Left kidney (tissue), 2 donors: ENCODE results near the gene SRXN1. TPM values are rescaled to one million over a fixed set of nuclear protein-coding genes. Genes with fewer than 3 reads are reported as not detected.
A peak's percentile ranks its signal among the peaks of the same experiment; 100 is the strongest.
"Not testable (repeated sequence)": the region's sequence is repeated elsewhere in the genome, so short reads cannot be mapped to it uniquely, and the experiment has no call there.

Experiments used
- DNase-seq: peaks from one replicate; pipeline ENCODE4 v3.0.0-alpha.2; 2013
- polyA plus RNA-seq: library from polyadenylated mRNA; unstranded; fragments of 120-200 nt; gene quantifications from one replicate; pipeline ENCODE4 v1.2.1, GENCODE V29; 2013; ENCODE audit not compliant: insufficient read length

The SRXN1 gene
- polyA plus RNA-seq, 1 donor, result 12.5 TPM

DNA sequence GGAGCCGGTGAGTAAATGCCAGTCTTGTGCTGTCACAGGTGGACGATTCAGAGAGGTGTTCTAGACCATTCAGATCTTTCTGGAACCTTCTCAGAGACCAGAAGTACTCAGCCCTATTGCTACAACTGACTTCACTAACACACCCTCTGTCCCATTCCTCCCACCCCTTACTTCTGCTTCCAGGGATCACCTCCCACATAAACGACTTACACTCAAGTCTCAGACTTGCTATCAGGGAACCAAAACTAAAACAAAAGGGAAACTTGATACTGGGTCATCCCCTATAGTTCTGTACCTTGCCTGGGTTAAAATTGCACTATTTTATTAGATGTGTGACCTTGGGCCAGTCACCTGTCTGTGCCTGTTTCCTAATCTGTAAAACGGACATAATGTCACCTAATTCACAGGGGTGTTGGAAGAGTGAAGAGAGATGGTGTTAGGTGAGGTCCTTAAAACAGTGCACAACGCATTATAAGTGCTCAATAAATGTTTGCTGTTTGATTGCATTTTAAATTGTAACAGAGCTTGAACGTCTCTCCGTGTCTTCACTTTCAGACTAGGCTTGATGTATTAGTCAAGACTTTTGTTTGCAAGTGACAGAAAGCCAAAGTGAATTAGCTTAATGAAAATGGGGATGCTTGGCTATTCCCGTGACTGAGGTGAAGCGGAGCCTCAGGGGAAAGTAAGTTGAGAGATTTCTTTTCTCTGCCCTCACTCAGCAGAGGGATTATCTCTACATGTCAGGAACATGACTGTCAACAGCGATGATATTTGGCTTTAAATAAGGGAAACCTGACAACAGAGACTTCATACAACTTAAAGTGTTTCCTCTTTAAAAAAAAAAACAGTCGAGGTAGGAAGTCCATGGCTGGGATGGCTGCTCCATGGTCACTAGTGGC is 3.0 kb upstream of the SRXN1 start:
- no peak for DNase-seq

DNA sequence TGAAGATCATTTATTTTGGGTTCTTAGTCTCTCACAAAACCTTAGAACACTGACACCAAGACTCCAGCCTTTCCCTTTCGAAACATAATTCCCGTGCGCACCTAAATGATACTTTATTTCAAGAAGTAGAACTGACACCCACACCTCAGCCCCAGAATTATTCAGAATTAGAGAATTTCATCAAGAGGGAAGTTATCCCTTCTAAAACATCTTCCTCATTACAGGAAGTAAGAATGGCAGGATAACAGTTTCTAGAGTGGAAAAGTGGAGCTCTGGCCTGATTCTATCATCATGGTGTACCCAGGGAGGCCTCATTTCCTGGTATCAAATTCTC is 1.4 kb upstream of the SRXN1 start:
- no peak for DNase-seq

DNA sequence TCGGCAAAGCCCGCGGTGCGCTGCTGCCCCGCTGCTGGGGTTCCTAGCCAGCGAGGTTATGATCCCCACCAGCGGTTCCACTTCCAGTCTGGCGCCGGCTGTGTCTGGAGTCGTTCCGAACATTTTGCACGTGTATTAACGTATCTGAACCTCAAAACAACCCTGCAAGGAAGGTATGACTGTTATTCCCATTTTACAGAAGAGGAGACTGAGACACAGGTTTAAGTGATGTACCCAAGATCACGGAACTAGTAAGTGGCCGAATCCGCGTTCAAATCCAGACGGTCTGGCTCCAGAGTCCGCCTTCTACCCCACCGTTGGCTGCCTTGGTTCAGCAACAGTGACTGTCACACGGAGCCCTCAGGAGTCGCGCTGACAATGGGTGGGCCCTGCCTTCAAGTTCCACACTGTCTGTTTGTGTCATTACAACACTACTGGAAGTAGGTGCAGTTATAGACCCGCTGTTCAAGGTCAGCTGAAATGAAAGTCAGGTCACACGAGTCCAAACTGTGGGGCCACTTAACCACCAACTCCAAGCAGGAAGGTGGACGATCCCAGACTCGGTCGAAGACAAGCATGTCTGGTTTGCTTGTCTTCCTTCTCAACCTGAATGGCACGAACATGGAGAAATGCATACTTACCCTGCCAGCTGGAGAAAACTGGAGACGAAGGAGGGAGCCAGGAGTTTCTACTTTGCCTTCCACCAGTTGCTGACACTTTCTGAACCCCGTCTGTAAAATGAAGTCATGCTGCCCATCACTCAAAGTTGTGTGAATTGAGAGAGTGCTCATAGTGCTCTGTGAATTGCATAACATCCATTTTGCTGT is 803 bp upstream of the SRXN1 start:
- DNase-seq, result no peak

DNA sequence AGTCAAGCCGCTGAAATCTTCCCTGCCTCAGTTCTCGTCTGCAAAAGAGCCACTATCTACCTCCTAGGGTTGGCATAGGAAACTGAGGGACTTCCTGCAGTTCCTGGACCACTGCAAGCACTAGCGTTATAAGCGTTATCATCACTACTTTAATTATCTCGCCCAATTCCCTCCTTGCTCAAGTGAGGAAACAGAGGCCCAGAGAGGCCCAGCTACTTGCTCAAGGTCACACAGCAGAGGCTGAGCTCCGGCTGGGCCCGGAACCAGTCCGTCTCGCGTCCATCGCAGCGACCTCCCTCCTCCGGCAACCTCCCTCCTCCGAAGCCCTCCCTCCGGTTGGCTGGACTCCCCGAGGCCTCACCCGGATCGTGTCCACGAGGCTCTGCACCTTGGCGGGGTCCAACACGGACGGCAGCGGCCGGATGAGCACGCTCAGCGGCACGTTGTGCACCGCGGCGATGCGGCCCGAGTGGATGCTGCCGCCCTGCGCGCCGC is 338 bp downstream of the SRXN1 start:
- no peak for DNase-seq

DNA sequence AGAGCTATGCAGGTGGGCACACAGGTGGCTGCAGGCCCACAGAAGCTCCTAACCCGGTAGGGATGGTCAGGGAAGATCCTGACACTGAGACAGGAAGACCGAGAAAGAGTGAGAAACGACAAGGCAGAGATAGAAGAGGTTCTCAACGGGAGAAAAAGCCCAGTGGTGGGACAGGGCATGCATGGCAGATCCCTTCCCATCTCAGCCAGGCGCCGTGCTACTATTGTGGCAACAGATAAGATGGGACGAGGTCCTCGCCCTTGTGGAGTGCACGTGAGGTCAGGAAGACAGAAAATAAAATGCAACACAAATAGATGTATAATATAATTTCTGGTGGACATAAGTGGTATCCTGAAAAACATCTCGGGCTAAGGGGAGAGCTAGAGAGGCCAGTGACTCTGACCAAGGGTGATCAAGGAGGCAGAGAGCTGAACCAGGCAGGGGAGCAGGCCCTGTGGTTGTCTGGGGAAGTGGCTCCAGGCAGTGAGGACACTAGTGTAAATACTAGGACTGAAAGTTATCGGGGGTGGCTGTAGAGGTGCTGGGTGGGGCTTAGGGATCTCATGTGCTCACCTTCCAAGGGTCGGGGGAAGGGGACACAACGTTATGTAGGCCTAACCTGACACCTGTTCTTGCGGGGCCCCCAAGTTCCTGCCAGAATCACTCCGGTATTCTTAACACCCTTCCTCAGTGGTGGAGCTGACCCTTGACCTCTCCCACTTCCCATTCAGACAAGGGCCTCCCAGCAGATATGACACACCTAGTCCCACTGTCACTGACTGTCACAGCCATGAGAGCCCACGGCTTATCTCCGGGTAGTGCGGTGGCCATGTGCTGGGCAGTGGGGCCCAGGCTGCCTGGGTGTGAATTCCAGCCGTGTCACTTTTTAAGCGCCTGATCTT is 1.0 kb downstream of the SRXN1 start:
- DNase-seq, result no peak

DNA sequence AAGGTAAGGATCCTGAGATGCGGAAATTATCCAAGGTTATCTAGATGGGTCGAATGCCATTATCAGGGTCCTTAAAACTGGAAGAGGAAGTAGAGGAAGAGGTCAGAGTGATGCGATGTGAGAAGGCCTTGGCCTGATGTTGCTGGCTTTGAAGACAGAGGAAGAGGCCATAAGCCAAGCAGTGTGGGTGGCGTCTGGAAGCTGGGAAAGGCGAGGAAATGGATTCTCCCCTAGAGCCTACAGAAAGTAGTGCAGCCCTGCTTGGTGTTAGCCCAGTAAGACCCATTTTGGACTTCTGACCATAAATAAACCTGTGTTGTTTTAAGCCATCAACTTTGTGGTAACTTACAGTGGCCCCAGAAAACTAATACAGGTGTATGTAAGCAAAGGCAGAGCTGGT is 2.0 kb downstream of the SRXN1 start:
- no peak for DNase-seq

DNA sequence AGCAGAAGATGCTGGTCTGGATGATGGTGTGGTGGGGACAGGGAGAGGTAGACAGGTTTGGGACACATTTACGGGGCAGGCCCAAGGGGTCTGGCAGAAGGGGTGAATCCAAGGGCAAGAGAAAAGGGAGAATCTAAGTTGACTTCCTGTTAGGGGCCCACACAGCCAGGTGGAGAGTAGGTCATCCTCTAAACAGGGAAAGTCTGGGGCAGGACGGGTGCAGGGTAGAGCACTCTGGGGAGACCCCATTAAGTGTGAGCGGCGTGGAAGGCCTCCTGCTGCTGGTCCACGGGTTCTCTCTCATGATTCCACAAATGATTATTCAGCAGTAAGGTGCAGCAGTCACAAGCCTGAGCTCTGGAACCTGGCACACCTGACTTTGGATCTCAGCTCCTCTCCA is 2.7 kb downstream of the SRXN1 start:
- no peak for DNase-seq

DNA sequence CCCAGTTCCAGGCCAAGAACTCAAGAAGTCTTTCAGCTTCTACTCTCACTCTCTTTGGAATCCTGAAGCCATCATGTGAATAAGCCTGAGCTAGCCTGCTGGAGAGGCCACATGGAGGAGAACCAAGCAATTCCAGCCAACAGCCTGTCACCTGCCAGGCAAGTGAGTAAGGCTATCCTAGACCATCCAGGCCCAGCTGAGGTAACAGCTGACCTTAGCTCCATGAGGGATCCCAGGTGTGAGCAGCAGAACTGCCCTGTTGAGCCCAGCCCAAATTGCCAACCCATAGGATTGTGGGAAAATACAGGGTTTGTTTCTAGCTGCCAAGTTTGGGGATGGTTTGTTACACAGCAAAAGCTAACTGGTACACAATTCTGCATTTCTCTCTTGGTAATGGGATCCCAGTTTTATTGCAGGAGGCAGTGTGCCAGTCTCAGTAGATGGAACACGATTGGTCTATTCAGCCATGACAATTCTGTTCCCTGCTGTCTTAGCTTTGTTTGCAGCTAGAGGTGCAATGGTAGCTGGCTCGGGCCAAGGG is 5.5 kb downstream of the SRXN1 start:
- DNase-seq, result no peak

DNA sequence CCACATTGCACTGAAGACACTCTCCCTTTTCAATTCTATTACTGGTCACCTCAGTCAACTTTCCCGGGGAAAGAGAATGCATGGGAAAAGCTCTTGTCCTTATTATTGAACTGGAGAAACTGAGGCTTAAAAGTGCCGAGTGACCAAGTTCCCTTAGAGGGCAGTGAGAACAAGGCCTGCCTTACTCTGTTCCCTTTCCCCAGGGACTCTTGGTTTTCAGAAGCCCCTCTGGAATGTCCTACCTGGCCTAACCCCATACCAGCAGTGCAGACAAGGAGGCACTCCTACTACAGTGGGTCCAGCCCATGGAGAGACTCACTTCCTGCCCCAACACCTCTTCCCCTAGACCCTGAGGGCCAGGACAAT is 6.1 kb downstream of the SRXN1 start:
- no peak for DNase-seq

DNA sequence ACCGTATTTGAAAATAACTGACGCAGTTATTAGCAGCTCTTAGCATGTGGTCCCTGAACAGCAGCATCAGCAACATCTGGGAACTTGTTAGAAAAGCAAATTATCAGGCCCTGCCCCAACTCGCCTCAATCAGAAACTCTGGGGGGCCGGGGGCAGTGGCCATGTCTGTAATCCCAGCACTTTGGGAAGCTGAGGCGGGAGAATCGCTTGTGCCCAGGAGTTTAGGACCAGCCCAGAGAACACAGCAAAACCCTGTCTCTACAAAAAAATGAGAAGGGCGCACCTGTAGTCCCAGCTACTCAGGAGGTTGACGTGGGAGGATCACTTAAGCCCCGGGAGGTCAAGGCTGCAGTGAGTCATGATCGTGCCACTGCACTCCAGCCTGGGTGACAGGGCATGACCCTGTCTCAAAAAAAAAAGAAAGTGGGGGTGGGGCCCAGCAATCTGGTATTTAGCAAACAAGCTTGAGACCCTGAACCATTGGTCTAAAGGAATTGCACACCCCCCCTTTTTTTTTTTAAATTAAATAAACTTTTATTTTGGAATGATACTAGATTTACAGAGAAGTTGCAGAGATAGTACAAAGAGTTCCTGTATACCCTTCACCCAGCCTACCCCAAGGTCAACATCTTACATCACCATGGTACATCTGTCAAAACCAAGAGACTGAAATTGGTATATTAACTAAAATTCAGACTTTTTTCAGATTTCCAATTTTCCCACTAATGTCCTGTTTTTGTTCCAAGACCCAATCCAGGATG is 6.7 kb downstream of the SRXN1 start:
- no peak for DNase-seq

DNA sequence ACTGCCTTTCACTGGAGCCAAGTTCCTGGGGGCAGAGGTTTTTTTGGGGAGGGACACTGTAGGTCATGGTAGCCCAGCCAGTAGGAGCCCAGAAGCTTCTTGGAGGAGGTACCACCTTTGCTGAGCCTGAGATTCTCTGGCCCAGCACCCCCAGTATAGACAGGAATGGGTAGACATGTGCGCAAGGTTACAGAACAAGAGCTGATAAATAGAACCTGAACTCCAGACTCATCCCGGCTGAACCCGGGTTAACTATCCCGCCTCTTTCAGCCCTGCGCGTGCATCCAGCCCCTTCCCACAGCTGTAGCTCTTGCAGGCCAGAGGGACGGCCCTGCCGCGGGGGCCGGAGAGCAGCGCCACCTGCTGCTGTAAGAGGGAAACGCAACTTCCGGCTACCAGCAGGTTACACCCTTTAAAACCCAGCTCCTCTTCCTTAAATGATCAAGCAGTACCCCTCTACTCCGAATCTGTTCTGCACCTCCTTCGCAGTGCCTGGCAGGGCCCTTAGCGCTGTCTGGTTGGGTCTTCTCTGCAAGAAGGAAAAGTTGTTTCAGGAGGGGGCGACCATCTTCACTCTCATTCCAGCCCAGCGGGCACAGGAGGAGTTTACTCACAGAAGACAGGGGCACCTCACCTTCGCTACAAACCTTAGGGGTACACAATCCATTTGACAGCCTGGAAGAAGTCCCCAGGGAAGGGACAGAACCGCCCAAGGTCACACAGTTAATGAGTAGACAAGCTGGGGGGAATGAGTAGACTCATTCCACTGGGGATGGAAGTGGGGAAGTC is 7.5 kb downstream of the SRXN1 start:
- DNase-seq, result peak; percentile 72

DNA sequence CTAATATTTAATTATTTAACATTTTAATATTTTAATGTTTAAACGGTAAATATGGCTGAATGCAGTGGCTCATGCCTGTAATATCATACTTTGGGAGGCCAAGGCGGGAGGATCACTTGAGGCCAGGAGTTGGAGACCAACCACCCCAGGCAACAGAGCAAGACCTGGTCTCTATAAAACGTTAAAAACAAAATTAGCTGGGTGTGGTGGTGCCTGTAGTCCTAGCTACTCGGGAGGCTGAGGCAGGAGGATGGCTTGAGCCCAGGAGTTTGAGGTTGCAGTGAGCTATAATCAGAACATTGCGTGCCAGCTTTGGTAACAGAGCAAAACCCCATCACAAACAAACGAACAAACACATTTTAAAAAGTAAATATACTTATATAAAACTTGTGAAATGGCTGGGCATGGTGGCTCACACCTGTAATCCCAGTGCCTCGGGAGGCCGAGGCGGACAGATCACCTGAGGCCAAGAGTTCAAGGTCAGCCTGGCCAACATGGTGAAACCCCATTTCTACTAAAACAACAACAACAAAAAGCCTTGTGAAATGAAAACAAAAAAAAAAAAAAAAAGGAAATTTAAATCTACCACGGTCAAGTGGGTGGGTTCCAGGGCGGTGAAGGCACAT is 8.2 kb downstream of the SRXN1 start:
- DNase-seq, result no peak

DNA sequence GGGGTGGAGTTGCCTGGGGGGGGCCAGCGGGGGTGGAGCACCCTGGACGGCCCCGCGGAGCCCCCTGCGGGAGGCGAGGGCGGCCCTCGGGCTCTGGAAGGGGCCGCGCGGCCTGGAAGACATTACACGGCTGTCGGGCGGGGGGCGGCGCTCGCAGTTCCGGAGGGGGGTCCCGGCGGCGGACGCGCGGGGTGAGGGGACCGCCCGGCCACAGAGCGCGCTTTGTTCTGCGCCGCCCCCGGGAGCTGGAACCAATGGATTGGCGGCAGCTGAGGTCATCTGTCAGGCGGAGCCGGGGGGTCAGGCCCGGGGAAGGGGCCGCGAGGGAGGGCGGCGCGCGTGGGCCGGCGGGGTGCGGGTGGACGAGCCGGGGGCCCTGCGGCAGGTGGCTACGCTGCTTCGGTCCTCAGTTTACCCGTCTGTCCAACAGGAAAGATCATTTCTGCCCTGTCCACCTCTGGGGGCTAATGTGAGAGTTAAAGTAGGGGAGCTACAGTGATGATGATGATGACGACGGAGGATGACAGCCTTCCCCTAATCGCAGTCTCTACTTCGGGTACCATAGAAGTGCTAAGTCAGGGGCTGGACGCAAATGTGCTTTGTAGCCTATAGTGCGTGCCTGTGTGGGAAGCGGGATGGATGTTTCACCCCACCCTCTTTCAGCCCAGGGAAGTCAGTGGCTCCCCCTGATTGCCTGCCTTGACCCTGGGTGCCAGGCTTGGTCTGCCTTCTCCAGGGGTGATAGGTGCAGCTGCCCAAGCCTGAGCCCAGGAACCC is 10.4 kb downstream of the SRXN1 start:
- DNase-seq, result peak; percentile 65

DNA sequence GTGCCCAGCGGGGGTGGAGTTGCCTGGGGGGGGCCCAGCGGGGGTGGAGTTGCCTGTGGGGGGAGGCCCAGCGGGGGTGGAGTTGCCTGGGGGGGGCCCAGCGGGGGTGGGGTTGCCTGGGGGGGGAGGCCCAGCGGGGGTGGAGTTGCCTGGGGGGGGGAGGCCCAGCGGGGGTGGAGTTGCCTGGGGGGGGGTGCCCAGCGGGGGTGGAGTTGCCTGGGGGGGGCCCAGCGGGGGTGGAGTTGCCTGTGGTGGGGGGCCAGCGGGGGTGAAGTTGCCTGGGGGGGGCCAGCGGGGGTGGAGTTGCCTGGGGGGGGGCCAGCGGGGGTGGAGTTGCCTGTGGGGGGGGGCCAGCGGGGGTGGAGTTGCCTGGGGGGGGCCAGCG is 11.0 kb downstream of the SRXN1 start:
- not testable (repeated sequence) for DNase-seq

DNA sequence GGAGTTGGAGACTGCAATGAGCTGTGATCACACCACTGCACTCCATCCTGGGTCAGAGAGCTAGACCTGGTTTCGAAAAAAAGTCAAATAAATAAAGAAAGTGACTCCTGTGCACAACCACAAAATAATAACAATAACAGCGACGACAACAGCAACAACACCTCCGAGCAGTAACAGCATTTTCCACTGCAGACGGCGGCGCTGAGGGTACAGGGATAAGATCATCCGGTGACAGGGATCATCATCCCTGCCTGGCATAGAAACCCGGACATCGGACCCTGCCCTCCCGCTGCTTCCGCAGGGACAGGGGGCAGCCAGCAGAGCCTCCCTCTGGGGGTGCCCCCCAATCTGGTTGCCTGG is 11.5 kb downstream of the SRXN1 start:
- no peak for DNase-seq

DNA sequence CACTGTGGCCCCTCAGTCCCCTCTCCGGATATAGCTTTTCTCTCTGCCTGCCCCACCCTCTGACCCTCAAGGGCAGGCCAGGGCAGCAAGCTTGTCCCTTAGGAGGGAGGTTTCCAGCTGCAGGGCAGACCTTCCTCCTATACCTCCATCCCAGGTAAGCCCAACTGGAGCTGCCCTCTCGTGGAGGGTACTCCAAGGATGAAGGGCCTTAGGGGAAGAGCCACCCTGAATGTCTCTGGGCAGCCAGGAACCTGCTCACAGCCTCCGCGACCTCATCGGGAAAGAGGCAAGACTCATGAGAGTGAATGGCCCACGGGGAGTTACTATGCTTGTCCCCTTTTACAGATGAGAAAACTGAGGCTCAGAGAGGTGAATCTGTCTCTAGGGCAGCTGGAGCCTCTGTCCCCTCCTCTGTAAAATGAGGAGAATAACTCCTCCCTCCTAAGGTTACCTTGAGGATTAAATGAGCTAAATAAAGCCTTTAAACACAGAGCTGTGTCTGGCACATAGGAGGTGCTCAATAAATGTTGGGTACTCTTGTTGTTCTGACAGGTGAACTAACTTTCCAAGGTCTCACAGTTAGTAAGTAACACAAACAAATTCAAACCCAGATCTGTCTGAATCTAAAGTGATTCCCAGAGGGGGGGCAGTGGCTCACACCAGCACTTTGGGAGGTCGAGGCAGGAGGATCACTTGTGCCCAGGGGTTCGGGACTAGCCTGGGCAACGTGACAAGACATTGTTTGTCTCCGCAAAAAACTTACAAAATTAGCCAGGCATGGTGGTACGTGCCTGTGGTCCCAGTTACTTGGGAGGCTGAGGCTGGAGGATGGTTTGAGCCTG is 12.1 kb downstream of the SRXN1 start:
- no peak for DNase-seq

DNA sequence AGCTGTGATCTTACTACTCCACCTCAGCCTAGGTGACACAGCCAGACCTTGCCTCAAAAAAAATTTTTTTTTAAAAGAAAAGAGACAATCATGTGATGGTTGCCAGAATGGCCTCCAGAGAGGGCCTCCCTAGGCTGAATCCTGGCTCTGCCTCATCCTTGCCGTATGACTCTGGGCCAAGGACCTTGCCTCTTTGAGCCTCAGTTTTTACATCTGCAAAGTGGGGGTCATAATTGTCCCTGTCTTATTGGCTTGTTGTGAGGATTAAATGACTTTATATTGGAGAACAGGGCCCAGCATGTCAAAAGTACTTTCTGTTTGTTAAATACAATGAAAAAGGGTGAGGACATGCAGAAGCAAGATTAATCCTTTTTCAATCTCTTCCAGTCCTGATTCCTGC is 14.4 kb downstream of the SRXN1 start:
- no peak for DNase-seq

DNA sequence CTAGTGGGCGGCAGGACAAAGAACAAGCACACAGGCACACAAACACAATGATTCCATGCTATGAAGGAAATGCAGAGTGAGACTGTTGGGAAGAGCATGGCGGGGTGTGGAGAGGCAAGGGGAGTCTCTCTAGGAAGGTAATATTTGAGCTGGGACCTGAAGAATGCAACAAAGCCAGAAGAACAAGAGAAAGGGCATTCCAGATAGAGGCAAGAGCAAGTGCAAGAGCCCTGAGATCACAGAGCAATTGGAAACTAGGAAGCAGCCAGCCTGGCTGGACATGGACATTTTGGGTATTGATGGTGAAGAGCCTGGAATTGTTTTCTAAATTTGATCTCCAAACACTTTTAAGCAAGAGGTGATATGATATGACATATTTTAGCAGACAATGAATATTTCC is 15.4 kb downstream of the SRXN1 start:
- no peak for DNase-seq
